Measurements from ENCODE around the gene PLPPR1.

DNA sequence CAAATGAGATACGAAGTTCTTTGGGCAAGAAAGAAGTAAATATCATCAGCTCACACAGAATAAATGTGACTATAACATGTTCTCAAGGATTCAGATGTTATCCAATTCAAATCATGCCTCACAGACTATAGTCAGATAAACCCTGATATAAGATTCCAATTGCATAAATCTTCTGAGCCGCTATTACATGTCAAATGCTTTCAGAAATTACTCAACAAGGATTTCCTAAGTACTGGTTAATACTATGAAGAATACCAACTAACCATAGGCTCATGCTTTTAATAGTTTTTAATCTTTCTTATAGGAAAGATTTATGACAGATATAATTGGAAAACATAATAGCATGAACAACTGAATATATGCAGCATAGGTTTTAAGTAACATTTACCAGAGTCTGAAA is 282.7 kb downstream of the PLPPR1 start:
- no peak for TF ChIP-seq POLR2A (IDR thresholded peaks at IDR 0.05)
- TF ChIP-seq, protein P1, sequence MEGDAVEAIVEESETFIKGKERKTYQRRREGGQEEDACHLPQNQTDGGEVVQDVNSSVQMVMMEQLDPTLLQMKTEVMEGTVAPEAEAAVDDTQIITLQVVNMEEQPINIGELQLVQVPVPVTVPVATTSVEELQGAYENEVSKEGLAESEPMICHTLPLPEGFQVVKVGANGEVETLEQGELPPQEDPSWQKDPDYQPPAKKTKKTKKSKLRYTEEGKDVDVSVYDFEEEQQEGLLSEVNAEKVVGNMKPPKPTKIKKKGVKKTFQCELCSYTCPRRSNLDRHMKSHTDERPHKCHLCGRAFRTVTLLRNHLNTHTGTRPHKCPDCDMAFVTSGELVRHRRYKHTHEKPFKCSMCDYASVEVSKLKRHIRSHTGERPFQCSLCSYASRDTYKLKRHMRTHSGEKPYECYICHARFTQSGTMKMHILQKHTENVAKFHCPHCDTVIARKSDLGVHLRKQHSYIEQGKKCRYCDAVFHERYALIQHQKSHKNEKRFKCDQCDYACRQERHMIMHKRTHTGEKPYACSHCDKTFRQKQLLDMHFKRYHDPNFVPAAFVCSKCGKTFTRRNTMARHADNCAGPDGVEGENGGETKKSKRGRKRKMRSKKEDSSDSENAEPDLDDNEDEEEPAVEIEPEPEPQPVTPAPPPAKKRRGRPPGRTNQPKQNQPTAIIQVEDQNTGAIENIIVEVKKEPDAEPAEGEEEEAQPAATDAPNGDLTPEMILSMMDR (IDR thresholded peaks at IDR 0.05): no peak
